Natural killer cell (primary cell): Measurements from ENCODE around the gene SCLY. TPM values are rescaled to one million over a fixed set of nuclear protein-coding genes. Genes with fewer than 3 reads are reported as not detected.

Source experiments
- ATAC-seq, 3 donors: fragments of 150-1000 bp in 2 of 3; fragments of 200-7000 bp in 1 of 3; cut with Tn5 transposase; 1 replicate in 1 of 3; 2 replicates in 2 of 3; pipeline ENCODE4 v1.10.0; 2021; ENCODE audit warnings: mild to moderate bottlenecking in 2 of 3, moderate library complexity in 2 of 3
- DNase-seq, 2 donors: peaks; one replicate each; pipeline versions ENCODE4 v3.0.0 to v3.0.0-alpha.2; 2013 to 2021; ENCODE audit warnings: mixed read lengths in 1 of 2
- H3K27ac ChIP-seq: one replicate; pipeline ENCODE4 v1.5.1; 2013; ENCODE audit warnings: mild to moderate bottlenecking, low read length
- H3K27me3 ChIP-seq: one replicate; pipeline ENCODE4 v1.6.1; 2013; ENCODE audit warnings: low read length; ENCODE audit not compliant: control insufficient read depth, insufficient read depth
- H3K36me3 ChIP-seq: one replicate; pipeline ENCODE4 v1.6.1; 2013; ENCODE audit warnings: low read length; ENCODE audit not compliant: control insufficient read depth, insufficient read depth
- H3K4me1 ChIP-seq: one replicate; pipeline ENCODE4 v1.6.1; 2013; ENCODE audit warnings: low read length; ENCODE audit not compliant: control insufficient read depth, insufficient read depth
- H3K4me3 ChIP-seq: one replicate; pipeline ENCODE4 v1.5.1; 2013; ENCODE audit warnings: low read length
- H3K9me3 ChIP-seq: one replicate; pipeline ENCODE4 v1.6.1; 2013; ENCODE audit warnings: low read length; ENCODE audit not compliant: control insufficient read depth, insufficient read depth
- H3K27ac Mint-ChIP-seq, 2 donors: one replicate each; pipeline ENCODE4 v1.8.0; 2022; ENCODE audit warnings: mild to moderate bottlenecking in 2 of 2, mixed read lengths in 2 of 2, moderate library complexity in 1 of 2
- H3K27me3 Mint-ChIP-seq, 2 donors: one replicate each; pipeline ENCODE4 v1.8.0; 2022; ENCODE audit warnings: low read depth in 2 of 2, mixed read lengths in 2 of 2
- H3K36me3 Mint-ChIP-seq: one replicate; pipeline ENCODE4 v1.8.0; 2022; ENCODE audit warnings: mixed read lengths
- H3K4me1 Mint-ChIP-seq, 2 donors: one replicate each; pipeline ENCODE4 v1.8.0; 2022; ENCODE audit warnings: mixed read lengths in 2 of 2
- H3K4me3 Mint-ChIP-seq: one replicate; pipeline ENCODE4 v1.8.0; 2022; ENCODE audit warnings: mild to moderate bottlenecking, moderate library complexity, mixed read lengths
- H3K9me3 Mint-ChIP-seq, 2 donors: one replicate each; pipeline ENCODE4 v1.8.0; 2022; ENCODE audit warnings: mixed read lengths in 2 of 2
- CTCF ChIP-seq: fragments of 200-600 bp; IDR thresholded peaks from one replicate; pipeline ENCODE4 v1.8.0; 2022; ENCODE audit warnings: antibody characterized with exemption
- WGBS: methylation state at CpG from one replicate; pipeline ENCODE4 v1.1.7; 2013; ENCODE audit warnings: missing lambda C conversion rate; ENCODE audit not compliant: insufficient coverage; 5-methylcytosine and 5-hydroxymethylcytosine counted together
- intact Hi-C: fragments of 100-400 bp; cut with micrococcal nuclease; formaldehyde crosslinking; loops from one replicate; pipeline ENCODE4 v1.14.2; 2022
- total RNA-seq, 4 donors: library from RNA; stranded (reverse); fragments of 120-200 nt in 1 of 4; gene quantifications; one replicate each; pipeline versions ENCODE4 v1.2.3 to v1.2.4, GENCODE V29; 2013 to 2022

SCLY gene
- total RNA-seq, 3 donors from 2014 or later (not counting 1 experiment from before 2014, with no cell fraction given): 16.3 to 24.6 (median 20.1) TPM

GRCh38 chr2:238061315-238062202 lies 758 bp downstream of the SCLY start:
- peaks cover 5% of the 10 kb centered on the region for H3K36me3 Mint-ChIP-seq
- peaks cover 0 to 6% of the 10 kb centered on the region in 2 donors for H3K27me3 Mint-ChIP-seq
- H3K27ac Mint-ChIP-seq: peak overlapping the region; percentile 84 to 93
- DNase-seq (peak in 1 of 2 donors; percentile 58), ATAC-seq (peak in 1 of 3 donors; percentile 0)
- H3K9me3 Mint-ChIP-seq: peaks cover 0 to 2% of the 10 kb centered on the region in 2 donors
- TF ChIP-seq CTCF: no peak
- peaks cover 30 to 32% of the 10 kb centered on the region in 2 donors for H3K4me1 Mint-ChIP-seq
- peak overlapping the region; percentile 89 for H3K4me3 Mint-ChIP-seq
- Histone ChIP-seq H3K4me3 (peak overlapping the region; percentile 86), H3K4me1 (peaks cover 16% of the 10 kb centered on the region), H3K27me3 (no peaks in the 10 kb centered on the region), H3K27ac (peak overlapping the region; percentile 48), H3K36me3 (peaks cover 10% of the 10 kb centered on the region), H3K9me3 (no peaks in the 10 kb centered on the region)
- whole genome bisulfite sequencing: 3% methylated on average over 28 of the region's 29 CpGs
- intact Hi-C loops: loop anchor here (2.0 to 10.0 kb wide), 3 partner anchors 95 to 157 kb away; partner anchors contain the start of genes ILKAP and UBE2F

- ATAC-seq (no peak), DNase-seq (no peak)
- no peaks in the 10 kb centered on the region for H3K27me3 Mint-ChIP-seq
- Histone ChIP-seq H3K27me3 (no peaks in the 10 kb centered on the region), H3K36me3 (peaks cover 18% of the 10 kb centered on the region), H3K4me1 (peaks cover 23% of the 10 kb centered on the region), H3K4me3 (no peak overlapping the region), H3K9me3 (no peaks in the 10 kb centered on the region), H3K27ac (no peak overlapping the region)
- intact Hi-C loops: loop anchor here (5.0 to 10.0 kb wide), 2 partner anchors 139 to 159 kb away; partner anchors contain the start of gene ILKAP
- H3K27ac Mint-ChIP-seq: no peak overlapping the region
- peaks cover 0 to 2% of the 10 kb centered on the region in 2 donors for H3K9me3 Mint-ChIP-seq
- TF ChIP-seq CTCF: no peak
- H3K4me3 Mint-ChIP-seq: no peak overlapping the region
- H3K36me3 Mint-ChIP-seq: peaks cover 9% of the 10 kb centered on the region
- H3K4me1 Mint-ChIP-seq: peaks cover 24 to 28% of the 10 kb centered on the region in 2 donors
- 95% methylated on average over 8 of the region's 8 CpGs for WGBS
Measured at GRCh38 chr2:238063414-238064189, 2.8 kb downstream of the SCLY start.

GRCh38 chr2:238064376-238064775 lies 3.6 kb downstream of the SCLY start:
- H3K4me3 Mint-ChIP-seq: no peak overlapping the region
- Histone ChIP-seq H3K27me3 (no peaks in the 10 kb centered on the region), H3K27ac (no peak overlapping the region), H3K4me1 (peaks cover 27% of the 10 kb centered on the region), H3K4me3 (no peak overlapping the region), H3K36me3 (peaks cover 21% of the 10 kb centered on the region), H3K9me3 (no peaks in the 10 kb centered on the region)
- H3K4me1 Mint-ChIP-seq: peaks cover 25 to 27% of the 10 kb centered on the region in 2 donors
- H3K27me3 Mint-ChIP-seq: no peaks in the 10 kb centered on the region
- WGBS: 83% methylated on average over 7 of the region's 7 CpGs
- DNase-seq (no peak), ATAC-seq (no peak)
- no peak overlapping the region for H3K27ac Mint-ChIP-seq
- intact Hi-C loops: loop anchor here (5.0 to 10.0 kb wide), 2 partner anchors 138 to 160 kb away; partner anchors contain the start of gene ILKAP
- H3K9me3 Mint-ChIP-seq: peaks cover 0 to 2% of the 10 kb centered on the region in 2 donors
- TF ChIP-seq CTCF: no peak
- peaks cover 9% of the 10 kb centered on the region for H3K36me3 Mint-ChIP-seq
